HG03064 (cell line): ENCODE measurements around the gene ZNF581.
A peak's percentile ranks its signal among the peaks of the same experiment; 100 is the strongest.

Experiments
- ATAC-seq: cut with Tn5 transposase; IDR thresholded peaks from one replicate; pipeline ENCODE4 v1.9.1; 2021; ENCODE audit warnings: low read depth; ENCODE audit not compliant: unreplicated experiment

The ZNF581 gene

GRCh38 chr19:55660404-55660803 lies 17.0 kb downstream of the ZNF581 start:
- ATAC-seq = no peak

- ATAC-seq = no peak
These were observed 17.5 kb downstream of the ZNF581 start for GRCh38 chr19:55660991-55661390.

- no peak for ATAC-seq
These were observed 18.4 kb downstream of the ZNF581 start for GRCh38 chr19:55661826-55662225.

- no peak for ATAC-seq
These were observed 20.5 kb downstream of the ZNF581 start for GRCh38 chr19:55663846-55664536.

GRCh38 chr19:55666343-55667005 lies 23.0 kb downstream of the ZNF581 start:
- no peak for ATAC-seq

- no peak for ATAC-seq
These were observed 23.5 kb downstream of the ZNF581 start for GRCh38 chr19:55667006-55667381.

- no peak for ATAC-seq
These were observed 24.1 kb downstream of the ZNF581 start for GRCh38 chr19:55667511-55667910.

GRCh38 chr19:55667958-55668357 lies 24.5 kb downstream of the ZNF581 start:
- no peak for ATAC-seq

- ATAC-seq = no peak
These were observed 25.3 kb downstream of the ZNF581 start for GRCh38 chr19:55668603-55669348.

- no peak for ATAC-seq
These were observed 26.2 kb downstream of the ZNF581 start for GRCh38 chr19:55669418-55670279.

- ATAC-seq = no peak
These were observed 27.0 kb downstream of the ZNF581 start for GRCh38 chr19:55670280-55671053.

- no peak for ATAC-seq
These were observed 27.6 kb downstream of the ZNF581 start for GRCh38 chr19:55671054-55671378.

- no peak for ATAC-seq
These were observed 29.0 kb downstream of the ZNF581 start for GRCh38 chr19:55672418-55672817.

GRCh38 chr19:55673465-55673864 lies 30.0 kb downstream of the ZNF581 start:
- ATAC-seq = no peak

GRCh38 chr19:55673889-55674288 lies 30.4 kb downstream of the ZNF581 start:
- ATAC-seq = no peak

GRCh38 chr19:55674459-55674840 lies 31.0 kb downstream of the ZNF581 start:
- peak; percentile 3 for ATAC-seq

GRCh38 chr19:55674841-55675660 lies 31.6 kb downstream of the ZNF581 start, which contains the start of gene EPN1:
TSS of gene EPN1 (plus strand) at chr19:55675226. CDS start at chr19:55678628, 3,402 bp downstream.
- peak; percentile 53 for ATAC-seq

GRCh38 chr19:55675661-55676354 lies 32.4 kb downstream of the ZNF581 start:
- ATAC-seq = no peak

- no peak for ATAC-seq
These were observed 32.9 kb downstream of the ZNF581 start for GRCh38 chr19:55676383-55676782.
